DMS153 treated with DMSO at 0.1 percent for 48 hours (cell line): ENCODE results near the gene PICK1.
"Not testable (repeated sequence)": the region's sequence is repeated elsewhere in the genome, so short reads cannot be mapped to it uniquely, and the experiment has no call there.

Source experiments
- DNase-seq: peaks from one replicate; lab custom pipeline; 2025; ENCODE audit not compliant: unreplicated experiment; lab: John Stamatoyannopoulos, UW

The PICK1 gene

GRCh38 chr22:38114484-38115398 is 57.5 kb downstream of the PICK1 start:
- DNase-seq, result peak; percentile 76

- no peak for DNase-seq
These were observed 58.4 kb downstream of the PICK1 start for GRCh38 chr22:38115423-38116205.

- not testable (repeated sequence) for DNase-seq
These were observed 60.4 kb downstream of the PICK1 start for GRCh38 chr22:38117556-38117955.

- DNase-seq, result no peak
These were observed 61.0 kb downstream of the PICK1 start for GRCh38 chr22:38118182-38118581.

- not testable (repeated sequence) for DNase-seq
These were observed 61.5 kb downstream of the PICK1 start for GRCh38 chr22:38118747-38119146.

GRCh38 chr22:38120359-38121110 is 63.3 kb downstream of the PICK1 start:
- no peak for DNase-seq

- DNase-seq, result no peak
These were observed 65.4 kb downstream of the PICK1 start for GRCh38 chr22:38122616-38123015.

- no peak for DNase-seq
These were observed 67.2 kb downstream of the PICK1 start for GRCh38 chr22:38124236-38124974.

- no peak for DNase-seq
These were observed 67.9 kb downstream of the PICK1 start for GRCh38 chr22:38125038-38125610.
